Muscle of back (tissue), 11 donors: ENCODE measurements around the gene NPW. TPM values are rescaled to one million over a fixed set of nuclear protein-coding genes. Genes with fewer than 3 reads are reported as not detected.

ENCODE experiments used
- DNase-seq, 3 donors: peaks; one replicate each; pipeline versions ENCODE4 v3.0.0 to v3.0.0-alpha.2; 2013
- polyA plus RNA-seq, 10 donors: library from polyadenylated mRNA; unstranded; fragments of 120-200 nt; gene quantifications; one replicate each; pipeline ENCODE4 v1.2.1, GENCODE V29; 2013; ENCODE audit not compliant: insufficient read length in 10 of 10

NPW gene
- polyA plus RNA-seq, 10 donors: 0.59 to 4.1 (median 1.3) TPM

- DNase-seq: peak; percentile 94 to 99 (median 97)
These were observed 27.9 kb downstream of the NPW start, which contains the start of the genes NTHL1 and TSC2 for GRCh38 chr16:2047330-2048115. TSS of gene NTHL1 (minus strand) at chr16:2047834. CDS start at chr16:2047823, 11 bp downstream. TSS of gene TSC2 (plus strand) at chr16:2047985. CDS start at chr16:2048616, 631 bp downstream.

DNA sequence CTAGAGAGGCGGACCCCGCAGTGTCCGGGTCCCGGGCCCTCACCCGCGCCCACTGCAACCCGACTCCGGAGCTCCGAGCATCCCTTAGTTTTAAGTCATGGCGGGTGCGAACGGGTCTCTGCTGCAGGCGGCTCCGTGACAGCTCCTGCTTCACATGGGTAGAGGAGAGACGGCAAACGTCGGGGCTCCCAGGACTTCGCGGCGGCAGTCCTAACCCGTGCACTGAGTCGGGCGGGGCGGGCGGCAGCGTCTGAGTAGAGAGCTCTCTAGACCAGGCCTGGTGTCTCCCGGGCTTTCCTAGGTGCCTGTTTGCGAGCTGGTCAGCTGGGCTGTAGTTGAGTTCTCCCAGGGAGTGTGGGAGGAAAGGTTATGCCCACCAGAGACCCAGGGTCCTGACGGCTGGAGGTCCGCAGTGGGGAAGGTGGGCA is 28.5 kb downstream of the NPW start:
- DNase-seq: no peak

- DNase-seq: no peak
These were observed 33.6 kb downstream of the NPW start for GRCh38 chr16:2053211-2053610.

- DNase-seq: no peak
These were observed 34.3 kb downstream of the NPW start for GRCh38 chr16:2053897-2054296.

GRCh38 chr16:2054543-2055245 is 35.1 kb downstream of the NPW start:
- no peak for DNase-seq

- no peak for DNase-seq
These were observed 36.5 kb downstream of the NPW start for GRCh38 chr16:2056077-2056476.

GRCh38 chr16:2056681-2057407 is 37.3 kb downstream of the NPW start:
- no peak for DNase-seq

DNA sequence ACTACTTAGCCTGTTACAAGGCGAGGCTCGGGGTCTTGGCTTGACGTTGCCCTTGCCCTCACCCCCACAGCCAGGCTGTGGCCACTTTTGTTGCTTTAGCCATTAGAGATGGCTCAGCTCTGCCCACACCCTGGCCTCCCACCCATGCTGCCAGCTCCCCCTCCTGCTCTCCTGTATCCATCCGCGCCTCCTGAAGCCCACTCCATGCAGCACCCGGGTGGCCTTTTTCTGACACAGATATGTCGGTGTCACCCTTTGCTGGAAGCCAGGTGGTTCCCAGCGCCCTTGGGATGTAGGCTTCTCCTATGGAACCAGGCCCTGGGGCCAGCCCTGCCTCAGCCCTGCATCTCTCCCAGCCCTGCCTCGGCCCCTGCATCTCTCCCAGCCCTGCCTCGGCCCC is 37.9 kb downstream of the NPW start:
- no peak for DNase-seq

- DNase-seq: no peak
These were observed 38.8 kb downstream of the NPW start for GRCh38 chr16:2058420-2058819.

DNA sequence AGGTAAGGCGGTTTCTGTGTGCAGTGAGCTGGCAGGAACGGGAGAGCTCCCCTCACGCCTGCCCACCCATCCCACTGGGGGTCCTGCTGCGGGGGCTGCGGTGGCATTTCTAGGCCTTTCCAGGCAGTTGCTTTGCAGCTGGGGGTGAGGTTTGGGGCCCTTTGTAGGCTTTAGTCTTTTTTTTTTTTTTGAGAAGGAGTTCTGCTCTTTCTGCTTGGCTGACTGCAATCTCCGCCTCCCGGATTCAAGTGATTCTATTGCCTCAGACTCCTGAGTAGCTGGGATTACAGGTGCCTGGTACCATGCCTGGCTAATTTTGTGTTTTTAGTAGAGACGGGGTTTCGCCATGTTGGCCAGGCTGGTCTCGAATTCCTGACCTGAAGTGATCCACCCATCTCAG is 39.3 kb downstream of the NPW start:
- no peak for DNase-seq

GRCh38 chr16:2060346-2060745 is 40.8 kb downstream of the NPW start:
- DNase-seq: no peak

DNA sequence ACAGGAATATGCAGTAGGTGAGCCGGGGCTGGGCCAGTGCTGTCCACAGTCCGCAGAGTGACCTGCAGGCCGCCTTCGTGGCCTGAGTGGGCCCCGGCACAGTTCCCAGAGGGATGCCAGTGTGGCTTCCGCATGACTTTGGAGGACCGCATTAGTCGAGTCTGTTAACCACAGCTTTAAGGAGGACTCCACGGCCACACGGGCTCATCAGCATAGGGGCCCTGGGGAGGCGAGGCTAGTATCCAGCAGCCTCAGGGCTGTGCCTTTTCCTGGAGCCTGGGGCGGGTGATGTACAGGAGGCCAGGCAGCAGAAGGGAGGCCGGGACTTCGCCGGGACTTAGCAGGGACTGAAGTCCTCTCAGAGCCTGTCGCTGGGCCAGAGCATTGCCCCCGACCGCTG is 41.4 kb downstream of the NPW start:
- no peak for DNase-seq

GRCh38 chr16:2061526-2061925 is 41.9 kb downstream of the NPW start:
- no peak for DNase-seq

GRCh38 chr16:2062801-2063200 is 43.2 kb downstream of the NPW start:
- no peak for DNase-seq

DNA sequence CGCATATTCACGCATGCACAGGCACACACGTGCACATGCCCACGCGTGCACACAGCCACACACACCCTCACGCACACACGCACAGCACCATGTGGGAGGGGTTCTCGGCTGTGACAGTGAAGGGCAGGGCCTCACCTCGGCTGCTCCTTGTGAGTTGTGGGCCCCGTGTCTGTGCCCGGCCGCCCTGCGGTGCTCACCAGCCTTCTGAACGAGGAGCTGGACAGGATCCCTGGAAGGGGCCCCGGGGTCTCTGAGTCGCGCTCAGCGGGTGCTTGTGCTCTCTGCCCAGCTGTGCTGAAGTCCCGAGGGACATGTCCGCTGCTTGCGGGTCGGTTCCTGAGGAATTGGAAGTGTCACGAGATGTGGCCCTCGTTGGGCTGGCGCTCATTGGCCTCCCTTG is 44.3 kb downstream of the NPW start:
- no peak for DNase-seq

- no peak for DNase-seq
These were observed 44.9 kb downstream of the NPW start for GRCh38 chr16:2064368-2064945.

- no peak for DNase-seq
These were observed 46.6 kb downstream of the NPW start for GRCh38 chr16:2066139-2066538.

Other genes with a start within 250 kb of the NPW start
- gene NME3, start 248.2 kb upstream of the NPW start, polyA plus RNA-seq: 10 to 100 TPM; 11.2 to 33.1 (median 17.3) TPM
- gene EME2, start 247.0 kb upstream of the NPW start, polyA plus RNA-seq: 1 to 10 TPM; 3.5 to 8.5 (median 5.5) TPM
- gene MRPS34, start 246.7 kb upstream of the NPW start, polyA plus RNA-seq: 10 to 100 TPM; 31.4 to 56.5 (median 38.5) TPM
- gene SPSB3, start 237.2 kb upstream of the NPW start, polyA plus RNA-seq: 10 to 100 TPM; 15.3 to 24.8 (median 22.5) TPM
- 10 to 100 TPM; 28.6 to 49.6 (median 35.7) TPM for gene NUBP2, start 236.8 kb upstream of the NPW start, polyA plus RNA-seq
- gene IGFALS, start 226.1 kb upstream of the NPW start, polyA plus RNA-seq: under 1 TPM in 9 of 10 donors, not detected in 1; 0.21 to 0.49 (median 0.26) TPM
- gene HAGH, start 193.0 kb upstream of the NPW start, polyA plus RNA-seq: 10 to 100 TPM; 28.9 to 45.3 (median 35.9) TPM
- 10 to 100 TPM; 14.5 to 25.5 (median 18.7) TPM for gene FAHD1, start 192.6 kb upstream of the NPW start, polyA plus RNA-seq
- 1 to 10 TPM in 1 of 10 donors, under 1 TPM in 8, not detected in 1; 0.08 to 2.4 (median 0.50) TPM for gene MEIOB, start 147.6 kb upstream of the NPW start, polyA plus RNA-seq
- gene HS3ST6, start 101.4 kb upstream of the NPW start, polyA plus RNA-seq: 1 to 10 TPM in 2 of 10 donors, not detected in 8; 1.6 to 4.3 TPM
- 10 to 100 TPM; 17.6 to 40.8 (median 27.6) TPM for gene MSRB1, start 76.6 kb upstream of the NPW start, polyA plus RNA-seq
- gene RPL3L, start 65.1 kb upstream of the NPW start, polyA plus RNA-seq: 10 to 100 TPM in 9 of 10 donors, 1 to 10 TPM in 1; 9.1 to 73.5 (median 46.2) TPM
- gene NDUFB10, start 60.2 kb upstream of the NPW start, polyA plus RNA-seq: 100 to 1,000 TPM; 111 to 148 (median 127) TPM
- gene RPS2, start 55.0 kb upstream of the NPW start, polyA plus RNA-seq: 1,000 to 10,000 TPM; 2,391 to 3,374 (median 3,214) TPM
- not detected for gene RNF151, start 52.9 kb upstream of the NPW start, polyA plus RNA-seq
- gene TBL3, start 47.7 kb upstream of the NPW start, polyA plus RNA-seq: 10 to 100 TPM; 18.7 to 35.0 (median 27.8) TPM
- gene NOXO1, start 38.3 kb upstream of the NPW start, polyA plus RNA-seq: 1 to 10 TPM in 4 of 10 donors, under 1 TPM in 6; 0.18 to 1.5 (median 0.77) TPM
- 10 to 100 TPM; 12.4 to 18.7 (median 15.5) TPM for gene GFER, start 35.6 kb upstream of the NPW start, polyA plus RNA-seq
- 1 to 10 TPM in 5 of 10 donors, under 1 TPM in 5; 0.46 to 2.1 (median 0.98) TPM for gene SYNGR3, start 29.8 kb upstream of the NPW start, polyA plus RNA-seq
- 10 to 100 TPM; 13.7 to 25.1 (median 18.8) TPM for gene ZNF598, start 10.0 kb upstream of the NPW start, polyA plus RNA-seq
- 10 to 100 TPM; 28.3 to 62.6 (median 36.9) TPM for gene NHERF2, start 7.1 kb downstream of the NPW start, polyA plus RNA-seq
- 10 to 100 TPM in 5 of 10 donors, 1 to 10 TPM in 5; 7.4 to 16.9 (median 10.3) TPM for gene NTHL1, start 28.0 kb downstream of the NPW start, polyA plus RNA-seq
- gene TSC2, start 28.2 kb downstream of the NPW start, polyA plus RNA-seq: 100 to 1,000 TPM in 1 of 10 donors, 10 to 100 TPM in 9; 62.2 to 104 (median 75.1) TPM
- gene PKD1, start 116.1 kb downstream of the NPW start, polyA plus RNA-seq: 100 to 1,000 TPM in 9 of 10 donors, 10 to 100 TPM in 1; 86.8 to 161 (median 120) TPM
- gene RAB26, start 128.8 kb downstream of the NPW start, polyA plus RNA-seq: 1 to 10 TPM in 3 of 10 donors, under 1 TPM in 7; 0.33 to 1.7 (median 0.53) TPM
- gene TRAF7, start 136.0 kb downstream of the NPW start, polyA plus RNA-seq: 10 to 100 TPM; 37.8 to 52.6 (median 44.7) TPM
- gene CASKIN1, start 176.8 kb downstream of the NPW start, polyA plus RNA-seq: 1 to 10 TPM in 9 of 10 donors, under 1 TPM in 1; 0.94 to 2.7 (median 1.5) TPM
- 10 to 100 TPM; 24.4 to 38.7 (median 30.7) TPM for gene MLST8, start 185.7 kb downstream of the NPW start, polyA plus RNA-seq
- gene BRICD5, start 191.1 kb downstream of the NPW start, polyA plus RNA-seq: 1 to 10 TPM; 3.5 to 8.0 (median 5.4) TPM
- gene PGP, start 195.1 kb downstream of the NPW start, polyA plus RNA-seq: 10 to 100 TPM; 11.2 to 15.4 (median 13.4) TPM
- 10 to 100 TPM in 8 of 10 donors, 1 to 10 TPM in 2; 9.4 to 20.1 (median 12.8) TPM for gene E4F1, start 203.8 kb downstream of the NPW start, polyA plus RNA-seq
- 1 to 10 TPM in 2 of 10 donors, under 1 TPM in 8; 0.35 to 1.1 (median 0.71) TPM for gene DNASE1L2, start 216.7 kb downstream of the NPW start, polyA plus RNA-seq
- 10 to 100 TPM; 42.8 to 59.2 (median 49.0) TPM for gene ECI1, start 231.8 kb downstream of the NPW start, polyA plus RNA-seq
- 100 to 1,000 TPM; 136 to 186 (median 165) TPM for gene RNPS1, start 248.3 kb downstream of the NPW start, polyA plus RNA-seq